Lung (tissue), 12 donors: ENCODE data around the gene AK4. TPM values are rescaled to one million over a fixed set of nuclear protein-coding genes. Genes with fewer than 3 reads are reported as not detected.
A peak's percentile ranks its signal among the peaks of the same experiment; 100 is the strongest.

Experiments
- ATAC-seq: fragments of 200-7000 bp; cut with Tn5 transposase; one replicate; pipeline ENCODE4 v1.9.1; 2020; ENCODE audit warnings: moderate number of reproducible peaks; ENCODE audit not compliant: insufficient read depth, low FRiP score
- DNase-seq, 3 donors: peaks; one replicate each; pipeline ENCODE4 v3.0.0-alpha.2; 2013 to 2017
- H3K27ac ChIP-seq, 2 donors: one replicate each; pipeline ENCODE4 v1.5.1; 2013; ENCODE audit warnings: mild to moderate bottlenecking in 2 of 2, moderate library complexity in 2 of 2, control low read depth in 1 of 2, inconsistent platforms in 1 of 2, low read depth in 1 of 2, low read length in 1 of 2
- H3K27me3 ChIP-seq, 3 donors: one replicate each; pipeline ENCODE4 v1.5.1; 2013; ENCODE audit warnings: low read length in 2 of 3; ENCODE audit not compliant: control insufficient read depth in 3 of 3, insufficient read depth in 3 of 3
- H3K36me3 ChIP-seq, 4 donors: one replicate each; pipeline ENCODE4 v1.5.1; 2013; ENCODE audit warnings: low read length in 4 of 4, mild to moderate bottlenecking in 1 of 4, moderate library complexity in 1 of 4; ENCODE audit not compliant: control insufficient read depth in 4 of 4, insufficient read depth in 4 of 4
- H3K4me1 ChIP-seq, 5 donors: one replicate each; pipeline ENCODE4 v1.5.1; 2013; ENCODE audit warnings: low read length in 5 of 5, mild to moderate bottlenecking in 2 of 5, moderate library complexity in 1 of 5; ENCODE audit not compliant: control insufficient read depth in 5 of 5, insufficient read depth in 5 of 5
- H3K4me3 ChIP-seq: one replicate; pipeline ENCODE4 v1.5.1; 2013; ENCODE audit warnings: mild to moderate bottlenecking, control low read depth, moderate library complexity
- H3K9ac ChIP-seq, 2 donors: one replicate each; pipeline ENCODE4 v1.5.1; 2013; ENCODE audit warnings: low read length in 2 of 2, control low read depth in 1 of 2; ENCODE audit not compliant: insufficient read depth in 1 of 2
- H3K9me3 ChIP-seq, 4 donors: one replicate each; pipeline ENCODE4 v1.5.1; 2013; ENCODE audit warnings: low read length in 3 of 4, mild to moderate bottlenecking in 1 of 4, moderate library complexity in 1 of 4; ENCODE audit not compliant: control insufficient read depth in 4 of 4, insufficient read depth in 3 of 4
- WGBS, 2 donors: extraction: QIAGEN DNeasy Blood & Tissue Kit; methylation state at CpG; one replicate each; pipeline ENCODE4 v1.1.7; 2013; 5-methylcytosine and 5-hydroxymethylcytosine counted together
- polyA plus RNA-seq, 2 donors: library from polyadenylated mRNA; stranded (reverse); fragments of 200-250 nt; gene quantifications; one replicate each; pipeline ENCODE4 v1.2.1, GENCODE V29; 2013
- total RNA-seq, 2 donors: library from RNA; depleted of rRNA in 1 of 2; stranded (reverse); fragments of >200 nt in 1 of 2; gene quantifications; one replicate each; pipeline ENCODE4 v1.2.1, GENCODE V29; 2014 to 2021
- TF ChIP-seq, protein P1 (sequence below): IDR thresholded peaks from 2 replicates; pipeline ENCODE4 v1.5.1; 2012; ENCODE audit warnings: mild to moderate bottlenecking; ENCODE audit errors: control extremely low read depth, extremely low read depth
- donor health status: control.
- donor health status: control.
- donor health status: Bipolar disorder and iron deficiency.
- donor health status: healthy.
- donor health status: DM: yes; HTN: yes; CAD: no.

AK4 gene
- total and polyA plus RNA-seq, 4 donors: 1.1 to 13.7 (median 6.5) TPM

DNA sequence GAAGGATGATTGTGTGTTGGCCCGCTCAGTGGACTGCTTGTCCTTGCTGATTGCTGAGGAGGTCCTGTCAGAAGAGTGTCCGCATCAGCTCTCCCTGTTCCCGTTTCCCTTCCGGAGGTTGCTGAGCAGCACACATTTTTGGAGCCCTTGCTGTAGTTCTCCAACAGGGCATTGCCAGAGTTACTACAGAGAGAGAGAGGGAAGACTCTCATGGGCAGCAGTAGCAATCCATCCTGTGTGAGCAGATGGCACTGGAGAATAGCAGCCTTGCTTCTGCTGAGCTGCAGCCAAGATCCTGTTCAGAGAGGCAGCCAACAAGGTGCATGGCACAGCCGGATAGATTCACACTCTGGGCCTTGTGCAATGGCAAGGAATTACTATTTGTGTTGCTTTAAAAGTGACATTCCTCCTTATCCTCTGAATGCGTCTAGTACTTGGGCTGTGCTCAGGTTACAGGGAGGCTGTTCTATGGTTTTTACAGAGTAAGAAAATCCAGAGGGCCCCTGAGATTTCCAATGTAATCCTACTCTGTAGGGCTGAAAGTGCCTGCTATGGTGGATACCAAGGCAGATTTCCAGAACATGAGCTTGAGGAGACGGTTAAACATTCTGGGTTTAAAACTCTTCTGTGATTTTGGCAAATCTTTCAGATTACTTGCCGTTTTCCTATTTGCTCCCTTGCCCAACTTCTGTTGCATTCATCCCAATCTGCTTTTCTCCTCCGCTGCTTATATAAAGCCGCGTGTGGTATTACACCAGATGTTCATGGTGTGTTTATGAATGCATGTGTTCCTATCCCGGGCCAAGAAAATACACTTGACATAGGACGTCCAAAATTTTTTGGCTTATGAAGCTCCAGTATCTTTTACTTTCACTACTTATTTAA is 27.4 kb downstream of the AK4 start:
- H3K36me3 ChIP-seq: no peaks in the 10 kb centered on the region
- no peak overlapping the region for H3K4me3 ChIP-seq
- peaks cover 0 to 12% (median 0%) of the 10 kb centered on the region in 5 donors for H3K4me1 ChIP-seq
- peak; percentile 39 to 85 (median 79) for DNase-seq
- no peaks in the 10 kb centered on the region for H3K9me3 ChIP-seq
- H3K27ac ChIP-seq: peak overlapping the region in 1 of 2 donors; percentile 63
- H3K9ac ChIP-seq: no peak overlapping the region
- WGBS, 2 donors: 75 to 77% methylated on average over 13 of the region's 13 CpGs
- no peak for ATAC-seq
- TF ChIP-seq, protein P1, sequence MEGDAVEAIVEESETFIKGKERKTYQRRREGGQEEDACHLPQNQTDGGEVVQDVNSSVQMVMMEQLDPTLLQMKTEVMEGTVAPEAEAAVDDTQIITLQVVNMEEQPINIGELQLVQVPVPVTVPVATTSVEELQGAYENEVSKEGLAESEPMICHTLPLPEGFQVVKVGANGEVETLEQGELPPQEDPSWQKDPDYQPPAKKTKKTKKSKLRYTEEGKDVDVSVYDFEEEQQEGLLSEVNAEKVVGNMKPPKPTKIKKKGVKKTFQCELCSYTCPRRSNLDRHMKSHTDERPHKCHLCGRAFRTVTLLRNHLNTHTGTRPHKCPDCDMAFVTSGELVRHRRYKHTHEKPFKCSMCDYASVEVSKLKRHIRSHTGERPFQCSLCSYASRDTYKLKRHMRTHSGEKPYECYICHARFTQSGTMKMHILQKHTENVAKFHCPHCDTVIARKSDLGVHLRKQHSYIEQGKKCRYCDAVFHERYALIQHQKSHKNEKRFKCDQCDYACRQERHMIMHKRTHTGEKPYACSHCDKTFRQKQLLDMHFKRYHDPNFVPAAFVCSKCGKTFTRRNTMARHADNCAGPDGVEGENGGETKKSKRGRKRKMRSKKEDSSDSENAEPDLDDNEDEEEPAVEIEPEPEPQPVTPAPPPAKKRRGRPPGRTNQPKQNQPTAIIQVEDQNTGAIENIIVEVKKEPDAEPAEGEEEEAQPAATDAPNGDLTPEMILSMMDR: no peak
- H3K27me3 ChIP-seq: peaks cover 0 to 11% (median 0%) of the 10 kb centered on the region in 3 donors

DNA sequence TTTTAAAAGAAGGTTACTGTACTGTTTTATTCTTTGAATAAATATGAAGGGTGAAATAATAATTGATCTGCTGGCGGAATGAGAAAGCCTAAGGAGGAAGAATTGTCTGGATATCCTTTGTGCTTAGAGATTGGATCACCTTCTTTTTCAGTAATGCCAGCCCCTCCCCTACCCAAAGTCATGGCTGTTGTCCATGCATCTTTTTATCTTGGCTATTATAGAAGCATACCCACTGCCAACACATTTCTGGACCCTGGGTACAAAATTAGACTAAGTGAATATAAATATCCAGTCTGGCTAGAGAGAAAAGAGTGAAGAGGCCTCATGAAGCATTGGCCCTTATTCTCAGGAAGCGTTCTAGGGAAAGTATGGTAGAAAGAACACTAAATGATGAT is 28.1 kb downstream of the AK4 start:
- ATAC-seq (no peak), DNase-seq (peak in 1 of 3 donors; percentile 3)
- Histone ChIP-seq H3K4me3 (no peak overlapping the region), H3K36me3 (no peaks in the 10 kb centered on the region), H3K9ac (no peak overlapping the region), H3K27ac (peak overlapping the region in 1 of 2 donors; percentile 63), H3K4me1 (peaks cover 0 to 12% (median 0%) of the 10 kb centered on the region in 5 donors), H3K27me3 (peaks cover 0 to 16% (median 0%) of the 10 kb centered on the region in 3 donors), H3K9me3 (no peaks in the 10 kb centered on the region)
- WGBS, 2 donors: 83 to 92% methylated on average over 2 of the region's 2 CpGs
- TF ChIP-seq, protein P1: no peak

DNA sequence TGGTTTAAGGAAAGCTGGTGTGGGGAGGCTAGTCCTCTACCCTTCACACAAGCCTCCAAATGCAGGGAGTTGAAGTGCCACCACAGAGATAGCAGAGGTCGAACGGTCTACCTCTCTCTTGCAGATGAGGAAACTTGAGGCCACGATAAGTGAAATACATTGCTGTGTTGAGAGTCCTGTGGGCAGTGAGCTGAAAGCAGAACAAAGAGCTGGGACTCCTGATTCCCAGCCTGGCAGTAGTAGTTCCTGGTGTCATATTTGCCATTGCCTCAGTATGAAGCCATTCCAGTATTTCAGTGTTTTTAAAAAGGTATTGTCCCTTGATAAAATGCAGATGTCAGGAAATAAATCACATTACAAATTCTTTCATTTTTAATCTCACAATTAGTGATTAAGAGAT is 28.6 kb downstream of the AK4 start:
- Histone ChIP-seq H3K4me1 (peaks cover 0 to 12% (median 0%) of the 10 kb centered on the region in 5 donors), H3K27ac (peak overlapping the region in 1 of 2 donors; percentile 63), H3K4me3 (no peak overlapping the region), H3K9me3 (no peaks in the 10 kb centered on the region), H3K9ac (no peak overlapping the region), H3K27me3 (peaks cover 0 to 18% (median 0%) of the 10 kb centered on the region in 3 donors), H3K36me3 (no peaks in the 10 kb centered on the region)
- ATAC-seq (no peak), DNase-seq (no peak)
- TF ChIP-seq, protein P1: no peak
- 35 to 73% methylated on average over 3 of the region's 3 CpGs for WGBS, 2 donors
